ENCODE data around the gene TOR4A. TPM values are rescaled to one million over a fixed set of nuclear protein-coding genes. Genes with fewer than 3 reads are reported as not detected.
"Not testable (repeated sequence)": the region's sequence is repeated elsewhere in the genome, so short reads cannot be mapped to it uniquely, and the experiment has no call there.

TOR4A gene
- total and polyA plus RNA-seq, 7 donors = 3.8 to 33.0 (median 4.3) TPM

DNA sequence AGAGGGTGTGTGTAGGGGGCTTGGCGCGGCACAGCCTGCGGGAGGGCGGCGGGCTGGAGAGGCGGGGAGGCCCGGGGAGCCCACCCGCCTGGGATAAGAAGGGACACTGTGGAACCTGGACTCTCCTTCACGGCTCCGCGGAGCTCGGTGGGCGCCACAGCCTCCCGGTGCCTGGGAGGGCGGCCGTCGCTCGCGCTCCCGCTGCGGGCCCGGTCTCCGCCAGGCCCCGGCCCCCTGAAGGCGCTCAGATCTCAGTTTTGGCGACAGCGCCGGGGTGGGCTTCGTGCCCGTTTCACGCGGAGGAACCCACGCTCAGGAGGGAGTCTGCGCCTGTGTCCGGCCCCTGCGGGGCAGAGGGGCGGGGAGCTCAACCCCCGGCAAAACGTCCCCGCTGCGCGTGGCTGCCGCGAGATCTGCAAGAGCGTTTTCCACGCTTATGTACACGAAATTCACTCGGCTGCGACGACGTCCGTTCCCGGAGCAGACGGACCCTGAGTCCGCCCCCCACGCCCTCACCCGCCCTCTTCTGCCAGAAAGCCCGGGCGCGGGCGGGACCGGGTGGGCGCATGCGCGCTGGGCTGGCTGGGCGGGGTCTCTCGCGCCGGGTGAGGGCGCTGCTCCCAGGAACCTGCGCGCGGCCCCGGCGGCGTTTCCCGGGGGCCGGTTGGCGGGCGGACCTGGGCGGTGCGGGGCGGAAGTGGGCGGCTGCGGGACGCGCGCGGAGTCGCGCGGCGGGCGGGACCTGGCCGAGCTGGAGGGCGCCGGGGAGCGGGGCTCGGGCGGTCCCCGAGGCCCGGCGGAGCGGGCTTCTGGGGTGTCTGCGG lies 22.7 kb upstream of the TOR4A start, which contains the start of gene NELFB:
Gene NELFB, plus strand, starts transcription at position 704 of the 824 bp plus-strand sequence.
- Histone ChIP-seq H3K4me3 (peak within 1 kb of the TSS; percentile 81 to 95 (median 84)), H3K9me3 (no peaks in the 10 kb centered on the region), H3K36me3 (peaks cover 0 to 31% (median 12%) of the 10 kb centered on the region in 4 donors), H3K27me3 (peaks cover 0 to 10% (median 6%) of the 10 kb centered on the region in 3 donors), H3K27ac (peak within 1 kb of the TSS; percentile 83 to 88 (median 86)), H3K4me1 (peaks cover 0 to 27% (median 26%) of the 10 kb centered on the region in 4 donors)
- no peak for TF ChIP-seq EP300 (IDR thresholded peaks at IDR 0.05)
- TF ChIP-seq POLR2A (IDR thresholded peaks at IDR 0.05) = peak in 1 of 2 donors; percentile 48
- peak; percentile 68 to 83 (median 77) for TF ChIP-seq POLR2AphosphoS5 (IDR thresholded peaks at IDR 0.05)
- TF ChIP-seq, protein P1, sequence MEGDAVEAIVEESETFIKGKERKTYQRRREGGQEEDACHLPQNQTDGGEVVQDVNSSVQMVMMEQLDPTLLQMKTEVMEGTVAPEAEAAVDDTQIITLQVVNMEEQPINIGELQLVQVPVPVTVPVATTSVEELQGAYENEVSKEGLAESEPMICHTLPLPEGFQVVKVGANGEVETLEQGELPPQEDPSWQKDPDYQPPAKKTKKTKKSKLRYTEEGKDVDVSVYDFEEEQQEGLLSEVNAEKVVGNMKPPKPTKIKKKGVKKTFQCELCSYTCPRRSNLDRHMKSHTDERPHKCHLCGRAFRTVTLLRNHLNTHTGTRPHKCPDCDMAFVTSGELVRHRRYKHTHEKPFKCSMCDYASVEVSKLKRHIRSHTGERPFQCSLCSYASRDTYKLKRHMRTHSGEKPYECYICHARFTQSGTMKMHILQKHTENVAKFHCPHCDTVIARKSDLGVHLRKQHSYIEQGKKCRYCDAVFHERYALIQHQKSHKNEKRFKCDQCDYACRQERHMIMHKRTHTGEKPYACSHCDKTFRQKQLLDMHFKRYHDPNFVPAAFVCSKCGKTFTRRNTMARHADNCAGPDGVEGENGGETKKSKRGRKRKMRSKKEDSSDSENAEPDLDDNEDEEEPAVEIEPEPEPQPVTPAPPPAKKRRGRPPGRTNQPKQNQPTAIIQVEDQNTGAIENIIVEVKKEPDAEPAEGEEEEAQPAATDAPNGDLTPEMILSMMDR (IDR thresholded peaks at IDR 0.05) = no peak
- 1 to 2% methylated on average over 105 of the region's 105 CpGs for WGBS, 2 donors
- peak; percentile 95 for DNase-seq
- intact Hi-C loops (cut with DNase I) = loop anchor here (2.0 to 5.0 kb wide), 2 partner anchors 14 to 48 kb away; partner anchors contain the start of genes NDOR1, TMEM203 and TUBB4B

DNA sequence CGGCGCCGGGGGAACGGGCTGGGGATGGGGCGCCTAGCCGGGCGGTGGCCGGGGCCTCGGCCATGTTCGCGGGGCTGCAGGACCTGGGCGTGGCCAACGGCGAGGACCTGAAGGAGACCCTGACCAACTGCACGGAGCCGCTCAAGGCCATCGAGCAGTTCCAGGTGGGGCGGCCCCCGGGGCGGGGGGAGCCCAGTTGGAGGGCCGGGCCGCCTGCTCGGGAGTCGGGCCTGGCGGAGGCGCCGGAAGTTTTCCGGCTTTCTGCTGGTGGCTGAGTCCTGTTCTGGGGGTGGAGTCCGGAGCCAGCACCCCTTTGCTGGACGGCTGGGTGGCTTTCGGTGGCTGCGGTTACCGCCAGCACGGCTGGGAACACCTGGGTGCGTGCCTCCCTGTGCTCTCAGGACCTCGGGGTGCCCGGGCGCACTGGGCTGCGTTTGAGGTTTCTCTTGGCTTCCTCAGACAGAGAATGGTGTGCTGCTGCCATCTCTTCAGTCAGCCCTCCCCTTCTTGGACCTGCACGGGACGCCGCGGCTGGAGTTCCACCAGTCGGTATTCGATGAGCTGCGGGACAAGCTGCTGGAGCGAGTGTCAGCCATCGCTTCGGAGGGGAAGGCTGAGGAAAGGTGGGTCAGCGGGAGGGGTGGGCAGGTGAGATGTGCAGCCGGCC lies 21.9 kb upstream of the TOR4A start:
- no peak for DNase-seq
- H3K4me1 ChIP-seq = peaks cover 0 to 27% (median 26%) of the 10 kb centered on the region in 4 donors
- no peaks in the 10 kb centered on the region for H3K9me3 ChIP-seq
- peaks cover 0 to 10% (median 6%) of the 10 kb centered on the region in 3 donors for H3K27me3 ChIP-seq
- WGBS, 2 donors = 1 to 3% methylated on average over 51 of the region's 51 CpGs
- TF ChIP-seq POLR2A (IDR thresholded peaks at IDR 0.05) = no peak
- TF ChIP-seq POLR2AphosphoS5 (IDR thresholded peaks at IDR 0.05) = no peak
- TF ChIP-seq, protein P1 (IDR thresholded peaks at IDR 0.05) = no peak
- no peak for TF ChIP-seq EP300 (IDR thresholded peaks at IDR 0.05)
- peaks cover 0 to 31% (median 12%) of the 10 kb centered on the region in 4 donors for H3K36me3 ChIP-seq
- H3K27ac ChIP-seq = peak overlapping the region; percentile 83 to 88 (median 86)
- intact Hi-C loops (cut with DNase I) = loop anchor here (2.0 kb wide), 1 partner anchor 15 kb away; the partner anchor contains the start of gene TUBB4B
- peak overlapping the region; percentile 81 to 95 (median 84) for H3K4me3 ChIP-seq

DNA sequence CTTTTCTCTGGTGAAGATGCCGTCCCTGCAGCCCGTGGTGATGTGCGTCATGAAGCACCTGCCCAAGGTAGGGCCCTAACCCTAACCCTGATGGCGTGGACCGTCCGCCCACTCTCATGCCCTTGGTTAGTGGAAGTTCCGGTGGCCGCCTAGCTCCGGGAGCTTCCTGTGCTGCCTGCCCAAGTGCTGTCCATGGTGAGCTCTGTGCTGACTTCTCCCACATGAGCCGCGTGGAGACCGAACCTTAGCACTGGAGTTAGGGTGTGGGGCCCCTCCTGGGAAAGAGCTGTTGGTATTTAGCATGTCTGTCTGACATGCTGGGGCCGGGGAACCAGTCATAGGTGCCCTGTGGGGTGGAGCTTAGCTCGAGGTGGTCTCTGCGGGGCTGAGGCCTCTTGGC lies 21.2 kb upstream of the TOR4A start:
- no peak for TF ChIP-seq POLR2AphosphoS5 (IDR thresholded peaks at IDR 0.05)
- WGBS, 2 donors = 81 to 87% methylated on average over 15 of the region's 15 CpGs
- Histone ChIP-seq H3K27me3 (peaks cover 0 to 6% (median 1%) of the 10 kb centered on the region in 3 donors), H3K9me3 (no peaks in the 10 kb centered on the region), H3K4me1 (peaks cover 0 to 27% (median 26%) of the 10 kb centered on the region in 4 donors), H3K36me3 (peaks cover 0 to 31% (median 12%) of the 10 kb centered on the region in 4 donors), H3K27ac (no peak overlapping the region), H3K4me3 (peak overlapping the region in 3 of 4 donors; percentile 81 to 87 (median 82))
- intact Hi-C loops (cut with DNase I) = no loop called here
- DNase-seq = no peak

- H3K4me3 ChIP-seq = no peak overlapping the region
- peaks cover 0 to under 1% (median 0%) of the 10 kb centered on the region in 3 donors for H3K27me3 ChIP-seq
- DNase-seq = no peak
- H3K36me3 ChIP-seq = peaks cover 0 to 31% (median 12%) of the 10 kb centered on the region in 4 donors
- no peak overlapping the region for H3K27ac ChIP-seq
- 89 to 94% methylated on average over 15 of the region's 15 CpGs for WGBS, 2 donors
- TF ChIP-seq POLR2AphosphoS5 (IDR thresholded peaks at IDR 0.05) = no peak
- H3K4me1 ChIP-seq = peaks cover 0 to 27% (median 26%) of the 10 kb centered on the region in 4 donors
- H3K9me3 ChIP-seq = no peaks in the 10 kb centered on the region
- intact Hi-C loops (cut with DNase I) = no loop called here
Measured at GRCh38 chr9:137256856-137257255, 20.7 kb upstream of the TOR4A start.

DNA sequence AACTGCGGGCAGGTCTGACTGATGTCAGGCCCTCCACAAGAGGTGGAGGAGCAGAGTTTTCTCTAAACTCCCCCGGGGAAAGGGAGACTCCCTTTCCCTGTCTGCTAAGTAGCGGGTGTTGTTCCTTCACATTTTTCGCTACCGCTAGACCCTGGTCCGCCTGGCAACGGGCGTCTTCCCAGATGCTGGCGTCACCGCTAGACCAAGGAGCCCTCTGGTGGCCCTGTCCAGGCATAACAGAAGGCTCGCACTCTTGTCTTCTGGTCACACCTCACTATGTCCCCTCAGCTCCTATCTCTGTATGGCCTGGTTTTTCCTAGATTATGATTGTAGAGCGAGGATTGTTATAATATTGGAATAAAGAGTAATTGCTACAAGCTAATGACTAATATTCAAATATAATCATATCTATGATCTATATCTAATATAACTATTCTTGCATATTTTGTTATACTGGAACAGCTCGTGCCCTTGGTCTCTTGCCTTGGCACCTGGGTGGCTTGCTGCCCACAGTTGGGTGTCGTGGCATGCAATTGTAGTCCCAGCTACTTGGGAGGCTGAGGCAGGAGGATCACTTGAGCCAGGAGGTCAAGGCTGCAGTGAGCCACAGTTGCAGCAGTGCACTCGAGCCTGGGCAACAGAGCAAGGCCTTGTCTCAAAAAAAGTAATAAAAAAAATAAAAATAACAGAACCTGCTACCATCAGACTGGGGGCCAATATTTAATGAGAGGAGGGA lies 15.2 kb upstream of the TOR4A start:
- H3K4me1 ChIP-seq; intact Hi-C loops (cut with DNase I); H3K9me3 ChIP-seq; H3K27me3 ChIP-seq; H3K27ac ChIP-seq; H3K4me3 ChIP-seq; DNase-seq: not testable (repeated sequence)
- TF ChIP-seq, protein P1 (IDR thresholded peaks at IDR 0.05) = peak in 3 of 4 experiments; percentile 35 to 51 (median 36)
- 35 to 49% methylated on average over 15 of the region's 15 CpGs for WGBS, 2 donors
- peaks cover 9 to 63% (median 41%) of the 10 kb centered on the region in 4 donors for H3K36me3 ChIP-seq
